PFSK-1 (cell line): ENCODE results near the gene SUGP2.

ENCODE experiments used
- FOXP2 ChIP-seq: optimal IDR thresholded peaks from 2 replicates; pipeline ENCODE3; 2011; ENCODE audit warnings: borderline replicate concordance, control low read depth, inconsistent platforms; ENCODE audit not compliant: insufficient read depth; ENCODE audit errors: extremely low read length, extremely low read depth
- POLR2AphosphoS5 ChIP-seq: IDR thresholded peaks from 2 replicates; pipeline ENCODE4 v1.6.1; 2012; ENCODE audit warnings: low read depth, mild to moderate bottlenecking, control low read depth, low read length, moderate library complexity
- REST ChIP-seq, 2 experiments: IDR thresholded peaks; 2 replicates each; pipeline versions ENCODE4 v1.6.1 to v1.8.0; 2011 to 2012; ENCODE audit warnings: low read depth in 2 of 2, low read length in 2 of 2, control low read depth in 1 of 2, inconsistent platforms in 1 of 2, mild to moderate bottlenecking in 1 of 2, moderate library complexity in 1 of 2; ENCODE audit not compliant: insufficient read depth in 1 of 2
- SIN3A ChIP-seq: IDR thresholded peaks from 2 replicates; pipeline ENCODE4 v1.6.1; 2012; ENCODE audit warnings: mild to moderate bottlenecking, low read length, moderate library complexity, borderline replicate concordance; ENCODE audit not compliant: insufficient read depth
- TAF1 ChIP-seq: IDR thresholded peaks from 2 replicates; pipeline ENCODE4 v1.6.1; 2012; ENCODE audit warnings: low read length, control low read depth, borderline replicate concordance; ENCODE audit not compliant: insufficient read depth

SUGP2 gene

GRCh38 chr19:19076476-19076875 is 43.2 kb upstream of the SUGP2 start:
- no peak for TF ChIP-seq FOXP2
- TF ChIP-seq POLR2AphosphoS5, result no peak
- no peak for TF ChIP-seq TAF1
- TF ChIP-seq REST (IDR thresholded peaks at IDR 0.05; ENCODE audit: insufficient read depth in 1 of 2, low read depth in 2 of 2, low read length in 2 of 2), result no peak
- no peak for TF ChIP-seq SIN3A

GRCh38 chr19:19075126-19075525 is 41.8 kb upstream of the SUGP2 start:
- TF ChIP-seq TAF1 (no peak), POLR2AphosphoS5 (no peak), SIN3A (no peak), FOXP2 (no peak), REST (IDR thresholded peaks at IDR 0.05; ENCODE audit: insufficient read depth in 1 of 2, low read depth in 2 of 2, low read length in 2 of 2) (no peak)

GRCh38 chr19:19074196-19074882 is 41.0 kb upstream of the SUGP2 start:
- TF ChIP-seq TAF1, result no peak
- TF ChIP-seq REST (IDR thresholded peaks at IDR 0.05; ENCODE audit: insufficient read depth in 1 of 2, low read depth in 2 of 2, low read length in 2 of 2), result no peak
- no peak for TF ChIP-seq SIN3A
- no peak for TF ChIP-seq POLR2AphosphoS5
- TF ChIP-seq FOXP2, result no peak

DNA sequence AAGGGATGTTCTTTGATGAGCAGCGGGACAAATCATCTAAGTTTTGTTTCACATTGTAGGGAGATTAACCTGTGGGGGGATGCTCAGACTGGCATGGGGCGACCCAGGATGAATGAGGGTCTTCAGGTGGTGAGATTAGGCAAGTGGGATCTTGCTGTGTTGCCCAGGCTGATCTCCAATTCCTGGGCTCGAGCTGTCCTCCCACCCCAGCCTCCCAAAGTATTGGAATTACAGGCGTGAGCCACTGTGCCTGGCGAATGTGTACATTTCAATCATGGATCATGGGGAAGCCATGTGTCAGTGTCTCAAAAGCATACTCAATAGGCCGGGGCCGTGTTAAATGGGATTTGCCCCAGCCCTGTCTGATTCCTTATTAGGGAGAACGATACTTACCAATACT is 38.6 kb upstream of the SUGP2 start:
- no peak for TF ChIP-seq SIN3A
- no peak for TF ChIP-seq TAF1
- TF ChIP-seq POLR2AphosphoS5, result no peak
- TF ChIP-seq REST (IDR thresholded peaks at IDR 0.05; ENCODE audit: insufficient read depth in 1 of 2, low read depth in 2 of 2, low read length in 2 of 2), result no peak
- TF ChIP-seq FOXP2, result no peak
